ENCODE data around the gene FTO. TPM values are rescaled to one million over a fixed set of nuclear protein-coding genes. Genes with fewer than 3 reads are reported as not detected.

The FTO gene
- total RNA-seq, 1 donor from 2014 or later: 75.6 TPM

- H3K36me3 ChIP-seq: no peaks in the 10 kb centered on the region
- H3K4me1 ChIP-seq: no peaks in the 10 kb centered on the region
- no peak overlapping the region for H3K27ac ChIP-seq
- H3K27me3 ChIP-seq: no peaks in the 10 kb centered on the region
- no peaks in the 10 kb centered on the region for H3K9me3 ChIP-seq
- intact Hi-C loops (cut with DNase I): no loop called here
- H3K4me3 ChIP-seq: no peak overlapping the region
- ATAC-seq (no peak), DNase-seq (no peak)
- no peak for TF ChIP-seq CTCF (IDR thresholded peaks at IDR 0.05)
These were observed 151.1 kb downstream of the FTO start for GRCh38 chr16:53855056-53855455.

- no peaks in the 10 kb centered on the region for H3K27me3 ChIP-seq
- no peaks in the 10 kb centered on the region for H3K4me1 ChIP-seq
- no peaks in the 10 kb centered on the region for H3K9me3 ChIP-seq
- TF ChIP-seq CTCF (IDR thresholded peaks at IDR 0.05): no peak
- ATAC-seq: no peak
- H3K27ac ChIP-seq: no peak overlapping the region
- no peak for DNase-seq
- intact Hi-C loops (cut with DNase I): no loop called here
- no peaks in the 10 kb centered on the region for H3K36me3 ChIP-seq
- H3K4me3 ChIP-seq: no peak overlapping the region
These were observed 151.6 kb downstream of the FTO start for GRCh38 chr16:53855511-53855910.

DNA sequence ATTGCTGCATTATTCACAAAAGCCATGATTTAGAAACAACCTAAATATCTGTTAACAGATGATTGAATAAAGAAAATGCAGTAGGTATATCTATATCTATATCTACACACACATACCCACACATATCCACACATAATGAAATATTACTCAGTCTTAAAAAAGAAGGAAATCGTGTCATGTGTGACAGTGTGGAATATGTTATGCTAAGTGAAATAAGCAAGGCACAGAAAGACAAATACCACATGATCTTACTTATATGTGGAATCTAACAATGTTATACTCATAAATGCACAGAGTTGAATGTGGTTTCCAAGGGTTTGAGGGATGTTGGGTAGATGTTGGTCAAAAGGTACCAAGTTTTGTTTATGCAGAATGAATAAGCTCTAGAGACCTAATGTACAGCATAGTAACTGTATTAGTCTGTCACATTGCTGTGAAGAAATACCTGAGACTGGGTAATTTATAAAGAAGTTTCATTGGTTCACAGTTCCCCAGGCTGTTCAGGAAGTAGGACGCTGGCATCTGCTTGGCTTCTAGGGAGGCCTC is 156.1 kb downstream of the FTO start:
- Histone ChIP-seq H3K36me3 (peaks cover 4% of the 10 kb centered on the region), H3K27ac (no peak overlapping the region), H3K4me1 (peaks cover 4% of the 10 kb centered on the region), H3K9me3 (no peaks in the 10 kb centered on the region), H3K27me3 (no peaks in the 10 kb centered on the region), H3K4me3 (no peak overlapping the region)
- intact Hi-C loops (cut with DNase I): no loop called here
- no peak for TF ChIP-seq CTCF (IDR thresholded peaks at IDR 0.05)
- DNase-seq: no peak
- no peak for ATAC-seq

- Histone ChIP-seq H3K27ac (no peak overlapping the region), H3K4me1 (peaks cover 14% of the 10 kb centered on the region), H3K27me3 (no peaks in the 10 kb centered on the region), H3K9me3 (no peaks in the 10 kb centered on the region), H3K36me3 (peaks cover 4% of the 10 kb centered on the region), H3K4me3 (no peak overlapping the region)
- ATAC-seq (no peak), DNase-seq (no peak)
- TF ChIP-seq CTCF (IDR thresholded peaks at IDR 0.05): no peak
- intact Hi-C loops (cut with DNase I): no loop called here
These were observed 159.9 kb downstream of the FTO start for GRCh38 chr16:53863861-53864260.

DNA sequence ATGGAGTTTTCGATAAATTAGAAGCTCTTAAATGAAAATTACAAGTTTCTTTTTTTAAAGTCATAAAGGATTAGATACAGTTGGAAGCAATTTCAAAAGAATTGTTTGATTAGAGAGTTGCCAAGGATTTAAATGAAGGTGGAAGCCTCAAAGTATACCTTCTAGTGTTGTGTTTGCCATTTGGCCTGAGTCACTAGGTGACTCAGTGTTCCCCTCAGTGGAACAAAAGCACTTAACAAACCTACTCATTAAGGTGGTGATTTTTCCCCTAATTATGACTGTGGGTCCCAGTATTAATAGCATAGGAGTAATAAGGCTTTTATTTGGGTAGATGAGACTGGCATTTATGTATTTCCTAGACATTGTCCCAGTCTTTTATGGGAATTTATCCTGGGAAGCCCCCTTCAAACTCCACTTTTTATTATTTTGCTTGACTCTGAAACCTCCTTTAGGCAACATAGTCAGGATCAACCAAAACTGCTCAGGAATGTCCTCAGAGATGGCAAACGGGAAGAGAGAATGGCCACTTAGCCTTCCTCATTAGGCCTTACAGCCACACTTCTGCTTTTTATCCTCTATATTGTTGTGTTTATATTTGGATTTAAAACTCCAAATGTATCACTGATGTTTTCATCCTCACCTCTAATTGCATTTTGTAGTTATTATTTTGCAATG is 161.0 kb downstream of the FTO start:
- peak; percentile 64 for ATAC-seq

More for the DNA sequence above, 161.0 kb downstream of the FTO start:
- no peak overlapping the region for H3K4me3 ChIP-seq
- no peak for DNase-seq
- no peaks in the 10 kb centered on the region for H3K27me3 ChIP-seq
- H3K9me3 ChIP-seq: no peaks in the 10 kb centered on the region
- no peak for TF ChIP-seq CTCF (IDR thresholded peaks at IDR 0.05)
- intact Hi-C loops (cut with DNase I): no loop called here
- H3K27ac ChIP-seq: peak overlapping the region; percentile 48
- peaks cover 4% of the 10 kb centered on the region for H3K36me3 ChIP-seq
- H3K4me1 ChIP-seq: peaks cover 14% of the 10 kb centered on the region

Data from upper lobe of right lung (tissue), 1 donor.